Endometrial microvascular endothelial cells (primary cell): ENCODE data around the gene PDCL3. TPM values are rescaled to one million over a fixed set of nuclear protein-coding genes. Genes with fewer than 3 reads are reported as not detected.

Experiments
- in situ Hi-C: cut with HindIII; loops from 2 replicates; pipeline ENCODE4 v1.10.0; 2017; ENCODE audit warnings: low sequenced_read_pairs, low pct_unique_long_range_greater_than_20kb; ENCODE audit errors: inconsistent ontology term
- total RNA-seq: library from RNA; depleted of rRNA; stranded (reverse); fragments of >200 nt; gene quantifications from one replicate; pipeline ENCODE4 v1.2.3, GENCODE V29; 2015; ENCODE audit errors: inconsistent ontology term

PDCL3 gene
- total RNA-seq, 1 donor from 2014 or later = 34.8 TPM

DNA sequence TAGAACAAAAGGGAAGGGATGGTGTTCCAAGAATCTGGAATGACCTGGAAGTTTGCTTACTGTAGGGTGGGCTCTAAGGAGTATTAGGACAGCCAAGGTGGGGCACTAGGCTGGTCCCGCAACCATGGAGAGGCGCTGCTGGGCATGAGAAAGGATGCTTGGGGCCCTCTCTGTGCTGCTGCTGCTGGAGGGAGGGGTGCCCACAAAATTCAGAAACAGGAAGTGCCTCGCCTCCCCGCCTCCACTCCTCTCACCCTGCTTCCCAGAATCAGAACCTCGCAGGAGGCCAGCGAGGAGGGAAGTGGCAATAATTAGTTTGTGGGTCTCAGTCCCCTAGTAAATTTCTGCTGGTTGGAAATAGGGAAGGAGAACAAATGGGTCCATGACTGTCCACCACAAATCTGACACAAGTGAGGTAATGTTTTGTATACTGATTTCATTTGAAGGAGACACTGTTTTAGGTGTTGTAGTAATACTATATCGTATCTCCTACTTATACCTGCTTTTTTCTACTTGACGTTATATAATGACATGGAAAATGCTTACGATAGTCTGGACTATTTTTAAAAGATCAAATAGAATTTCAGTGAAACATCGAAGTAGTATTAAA lies 7.9 kb upstream of the PDCL3 start:
- in situ Hi-C loops = no loop called here

DNA sequence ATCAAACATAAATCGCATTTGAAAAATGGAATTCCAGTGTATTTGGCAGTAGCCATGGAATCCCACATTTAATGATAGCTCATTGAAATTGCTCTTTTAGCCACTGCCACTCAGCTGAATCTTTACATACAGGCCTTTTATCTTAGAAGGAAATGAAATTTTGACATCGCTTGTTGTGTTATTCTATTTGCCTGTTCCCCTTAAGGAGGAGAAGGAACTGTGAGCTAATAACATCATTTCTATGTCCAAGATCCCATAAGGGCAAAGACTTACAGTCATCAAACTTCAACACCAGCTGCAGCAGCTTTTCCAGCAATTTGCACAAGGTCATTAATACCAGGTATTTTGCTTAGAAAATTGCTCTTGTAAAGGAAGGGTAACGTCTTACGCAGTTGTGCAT lies 6.0 kb upstream of the PDCL3 start:
- in situ Hi-C loops = no loop called here

DNA sequence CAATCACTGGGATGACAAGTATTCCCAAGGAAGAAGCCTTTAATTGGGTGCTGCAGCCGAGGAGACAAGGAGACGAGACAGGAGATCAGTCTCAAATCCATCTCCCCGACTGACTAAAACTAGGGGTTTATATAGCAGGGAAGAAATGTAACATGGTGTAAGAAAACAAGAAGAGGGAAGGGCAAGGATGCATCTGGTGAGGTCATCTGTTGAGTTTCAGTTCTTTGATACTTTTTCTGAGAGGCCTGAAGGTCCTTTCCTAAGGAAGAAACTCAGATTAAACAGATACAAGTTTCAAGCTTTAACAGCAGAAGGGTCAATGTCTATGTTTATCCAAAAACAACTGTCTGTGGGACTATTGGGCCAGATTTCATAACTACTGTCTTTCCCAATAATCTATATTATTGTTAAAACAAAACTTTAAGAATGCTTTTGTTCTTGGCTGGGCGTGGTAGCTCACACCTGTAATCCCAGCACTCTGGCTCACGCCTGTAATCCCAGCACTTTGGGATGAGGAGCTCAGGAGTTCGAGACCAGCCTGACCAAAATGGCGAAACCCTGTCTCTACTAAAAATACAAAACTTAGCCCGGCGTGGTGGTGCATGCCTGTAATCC lies 2.5 kb upstream of the PDCL3 start:
- in situ Hi-C loops = no loop called here

DNA sequence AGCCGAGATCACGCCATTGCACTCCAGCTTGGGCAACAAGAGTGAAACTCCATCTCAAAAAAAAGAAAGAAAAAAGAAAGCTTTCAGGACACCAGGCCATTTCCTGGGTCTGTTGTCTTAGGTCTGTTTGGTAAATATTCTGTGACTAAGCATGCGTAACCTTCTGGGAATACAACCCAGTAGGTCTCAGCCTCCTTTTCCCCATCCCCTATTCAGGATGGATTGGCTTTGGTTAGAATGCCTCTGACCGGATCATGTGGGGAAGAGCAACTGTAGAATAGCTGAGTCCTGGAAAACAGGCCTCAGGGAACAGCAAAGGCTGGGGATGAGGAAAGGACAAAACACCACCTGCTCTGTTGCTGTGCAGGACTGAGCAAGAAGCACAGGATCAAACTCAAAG lies 1.6 kb upstream of the PDCL3 start:
- in situ Hi-C loops = no loop called here

GRCh38 chr2:100563407-100564247 lies 834 bp downstream of the PDCL3 start:
- in situ Hi-C loops = no loop called here

GRCh38 chr2:100568989-100569388 lies 6.2 kb downstream of the PDCL3 start:
- in situ Hi-C loops = no loop called here

- in situ Hi-C loops = no loop called here
These were observed 8.9 kb downstream of the PDCL3 start for GRCh38 chr2:100571668-100572067.

- in situ Hi-C loops = no loop called here
These were observed 15.0 kb downstream of the PDCL3 start for GRCh38 chr2:100577777-100578176.

DNA sequence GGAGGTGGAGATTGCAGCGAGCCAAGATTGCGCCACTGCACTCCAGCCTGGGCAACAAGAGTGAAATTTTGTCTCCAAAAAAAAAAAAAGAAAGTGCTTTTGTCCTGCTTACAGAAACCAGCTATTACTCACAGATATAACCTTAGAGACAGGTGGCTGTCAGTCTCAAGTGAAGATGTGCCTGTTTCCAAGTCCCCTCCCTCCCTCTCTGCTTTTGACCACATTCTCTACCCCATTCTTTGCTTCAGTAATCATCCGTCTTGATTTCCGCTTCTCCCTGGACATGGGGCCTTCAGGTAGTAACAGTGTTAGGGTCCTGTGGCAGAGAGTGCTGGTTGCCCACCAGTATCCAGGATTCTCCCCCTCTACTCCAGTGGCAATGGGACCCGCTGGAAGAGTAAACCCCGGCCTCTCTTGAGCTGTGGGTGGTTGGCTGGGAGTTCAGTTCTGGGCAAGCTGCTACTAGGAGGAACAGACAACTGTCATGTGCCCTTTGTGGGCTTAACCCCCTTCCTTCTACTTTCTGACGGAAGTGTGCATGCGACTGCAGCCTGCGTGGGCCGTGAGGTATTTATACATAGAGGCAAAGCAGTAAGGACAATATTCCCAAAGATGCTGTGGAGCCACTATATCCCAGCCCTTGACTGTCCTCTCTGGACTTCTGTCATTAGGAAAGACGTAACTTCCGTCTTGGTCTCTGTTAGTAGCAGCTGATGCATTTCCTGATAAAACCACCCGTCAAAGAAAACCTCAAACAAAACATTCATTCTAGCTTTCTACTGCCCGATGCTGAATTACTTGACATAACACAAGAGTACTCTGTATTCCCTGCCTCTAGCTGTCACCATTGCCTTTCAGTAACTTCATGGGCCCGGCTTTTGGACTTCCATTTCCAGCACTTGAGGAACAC lies 17.8 kb downstream of the PDCL3 start:
- in situ Hi-C loops = no loop called here

DNA sequence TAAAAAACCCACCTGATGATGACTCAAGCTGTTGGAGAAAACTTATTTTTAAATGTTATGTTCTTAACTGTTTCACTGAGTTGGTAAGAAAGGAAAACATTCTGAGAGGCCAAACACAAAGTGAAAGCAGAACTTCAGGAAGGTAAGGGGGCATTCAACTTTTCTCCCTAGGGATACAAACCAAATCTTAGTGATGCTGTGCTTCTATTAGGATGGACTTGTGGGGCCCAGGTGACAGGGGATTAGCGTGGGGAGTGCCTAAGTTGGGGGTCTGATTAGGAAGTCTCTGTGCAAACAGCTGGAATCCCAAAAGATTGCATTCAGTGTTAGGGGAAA lies 18.5 kb downstream of the PDCL3 start:
- in situ Hi-C loops = no loop called here

- in situ Hi-C loops = no loop called here
These were observed 22.0 kb downstream of the PDCL3 start for GRCh38 chr2:100584816-100585215.

DNA sequence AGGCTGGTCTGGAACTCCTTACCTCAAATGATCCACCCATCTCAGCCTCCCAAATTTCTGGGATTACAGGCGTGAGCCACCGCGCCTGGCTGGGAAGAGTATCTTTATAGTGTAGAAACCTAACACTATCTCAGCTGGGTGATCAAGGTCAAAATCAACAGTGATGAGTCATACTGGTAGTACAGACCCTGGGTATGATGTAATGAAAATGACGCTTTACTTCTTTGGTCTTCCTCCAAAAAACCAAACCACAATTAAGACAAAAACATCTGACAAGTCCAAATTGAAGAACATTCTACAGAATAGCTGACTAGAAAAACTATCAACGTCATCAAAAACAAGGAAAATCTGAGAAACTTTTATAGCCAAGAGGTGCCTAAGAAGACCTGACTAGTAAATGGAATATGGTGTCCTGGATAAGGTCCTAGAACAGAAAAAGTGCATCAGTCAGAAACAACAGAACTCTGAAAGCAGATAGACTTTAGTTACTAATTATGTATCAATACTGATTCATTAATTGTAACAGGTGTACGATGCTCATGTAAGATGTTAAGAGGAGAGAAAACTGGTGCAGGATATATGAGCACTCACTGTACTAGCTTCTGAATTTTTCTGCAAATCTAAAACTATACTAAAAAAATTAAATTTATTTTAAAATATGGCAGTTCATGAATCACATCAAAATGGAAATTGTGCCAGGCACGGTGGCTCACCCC lies 25.4 kb downstream of the PDCL3 start:
- in situ Hi-C loops = no loop called here

- in situ Hi-C loops = no loop called here
These were observed 26.7 kb downstream of the PDCL3 start for GRCh38 chr2:100589527-100589926.

- in situ Hi-C loops = no loop called here
These were observed 29.4 kb downstream of the PDCL3 start for GRCh38 chr2:100592226-100592625.

DNA sequence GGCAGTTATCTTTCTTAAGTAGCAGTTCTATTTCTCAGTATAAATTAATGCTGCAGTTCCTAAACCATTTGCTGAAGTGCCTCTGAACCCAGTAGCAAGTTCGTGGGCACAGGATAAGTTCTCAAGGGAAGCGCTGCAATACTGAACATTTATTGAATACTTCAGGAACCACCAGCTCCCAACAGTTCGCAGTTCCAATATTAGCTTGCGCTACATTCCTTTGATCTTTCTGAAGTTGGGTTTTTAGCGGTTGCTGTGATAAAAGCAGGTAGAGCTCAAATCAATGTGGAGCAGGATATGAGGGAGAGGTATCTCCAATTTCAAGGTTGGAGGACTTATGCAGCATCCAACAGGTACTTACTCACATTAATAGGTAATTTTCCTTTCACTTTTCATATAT lies 33.7 kb downstream of the PDCL3 start:
- in situ Hi-C loops = no loop called here

DNA sequence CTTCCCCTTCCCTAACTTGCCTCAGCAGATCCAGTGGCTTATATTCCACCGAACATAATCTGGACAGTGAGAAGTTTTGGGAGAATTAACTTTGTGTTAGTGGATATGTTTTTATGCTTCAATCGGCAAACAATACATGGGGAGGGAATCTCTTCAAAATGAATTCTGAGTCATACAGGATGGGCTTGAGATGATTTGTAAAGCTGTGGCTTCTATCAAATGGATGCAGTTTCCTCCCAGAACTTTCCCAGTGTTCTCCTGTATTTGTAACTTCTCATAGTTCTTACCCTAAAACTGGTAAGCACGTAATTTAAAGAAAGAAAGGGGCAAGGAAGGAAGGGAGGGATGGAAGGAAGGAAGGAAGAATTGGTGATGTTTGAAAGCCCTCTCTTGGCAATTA lies 36.8 kb downstream of the PDCL3 start:
- in situ Hi-C loops = no loop called here

GRCh38 chr2:100601661-100602060 lies 38.9 kb downstream of the PDCL3 start:
- in situ Hi-C loops = no loop called here

- in situ Hi-C loops = no loop called here
These were observed 40.6 kb downstream of the PDCL3 start for GRCh38 chr2:100603414-100603813.
